ENCODE results near the gene OCA2.
"Not testable (repeated sequence)": the region's sequence is repeated elsewhere in the genome, so short reads cannot be mapped to it uniquely, and the experiment has no call there.

Gene OCA2

DNA sequence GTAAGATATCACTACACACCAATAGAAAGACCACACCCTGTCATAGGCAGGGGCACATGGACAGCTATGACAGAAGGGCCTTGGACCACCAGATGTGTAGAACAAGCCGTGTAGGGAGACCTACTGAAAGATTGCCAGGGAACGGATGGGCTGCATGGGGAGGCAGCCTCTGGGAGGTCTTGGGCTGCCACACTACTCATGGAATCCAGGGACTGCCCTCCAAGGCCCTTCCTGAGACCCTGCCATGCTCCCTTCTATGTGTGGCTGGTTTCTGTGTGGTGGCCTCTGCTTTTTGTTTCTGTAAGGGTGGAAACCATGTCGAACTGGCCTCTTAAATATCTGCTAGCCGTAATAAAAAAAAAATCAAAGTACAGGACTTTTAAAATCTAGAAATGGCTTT, 86.9 kb downstream of the OCA2 start:
- Histone ChIP-seq H3F3A (ENCODE audit: low read depth) (no peaks in the 10 kb centered on the region), H3K4me1 (ENCODE audit: insufficient read depth, low read length, poor library complexity, severe bottlenecking) (no peaks in the 10 kb centered on the region), H2AFZ (ENCODE audit: low read length) (no peak overlapping the region), H3K9ac (ENCODE audit: low read depth, low read length, poor library complexity, severe bottlenecking) (no peak overlapping the region), H3K4me2 (ENCODE audit: low read depth, low read length, poor library complexity, severe bottlenecking) (no peak overlapping the region), H4K20me1 (ENCODE audit: insufficient read depth, low read length, poor library complexity, severe bottlenecking) (no peaks in the 10 kb centered on the region), H3K9me2 (replicated peaks; ENCODE audit: low read depth, low read length) (no peaks in the 10 kb centered on the region), H3K27me3 (ENCODE audit: insufficient read depth, low read length, poor library complexity, severe bottlenecking) (no peaks in the 10 kb centered on the region), H3K79me2 (ENCODE audit: insufficient read depth, low read length) (no peaks in the 10 kb centered on the region), H3K9me3 (ENCODE audit: insufficient read depth, low read depth, low read length) (no peaks in the 10 kb centered on the region), H3K36me3 (ENCODE audit: insufficient read depth, low read length) (no peaks in the 10 kb centered on the region), H3K4me3 (ENCODE audit: low read length, poor library complexity, severe bottlenecking) (no peak overlapping the region)
- TF ChIP-seq, protein P1, sequence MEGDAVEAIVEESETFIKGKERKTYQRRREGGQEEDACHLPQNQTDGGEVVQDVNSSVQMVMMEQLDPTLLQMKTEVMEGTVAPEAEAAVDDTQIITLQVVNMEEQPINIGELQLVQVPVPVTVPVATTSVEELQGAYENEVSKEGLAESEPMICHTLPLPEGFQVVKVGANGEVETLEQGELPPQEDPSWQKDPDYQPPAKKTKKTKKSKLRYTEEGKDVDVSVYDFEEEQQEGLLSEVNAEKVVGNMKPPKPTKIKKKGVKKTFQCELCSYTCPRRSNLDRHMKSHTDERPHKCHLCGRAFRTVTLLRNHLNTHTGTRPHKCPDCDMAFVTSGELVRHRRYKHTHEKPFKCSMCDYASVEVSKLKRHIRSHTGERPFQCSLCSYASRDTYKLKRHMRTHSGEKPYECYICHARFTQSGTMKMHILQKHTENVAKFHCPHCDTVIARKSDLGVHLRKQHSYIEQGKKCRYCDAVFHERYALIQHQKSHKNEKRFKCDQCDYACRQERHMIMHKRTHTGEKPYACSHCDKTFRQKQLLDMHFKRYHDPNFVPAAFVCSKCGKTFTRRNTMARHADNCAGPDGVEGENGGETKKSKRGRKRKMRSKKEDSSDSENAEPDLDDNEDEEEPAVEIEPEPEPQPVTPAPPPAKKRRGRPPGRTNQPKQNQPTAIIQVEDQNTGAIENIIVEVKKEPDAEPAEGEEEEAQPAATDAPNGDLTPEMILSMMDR (conservative IDR thresholded peaks at IDR 0.05; ENCODE audit: low read length) = no peak
- no peak for TF ChIP-seq EZH2phosphoT487 (IDR thresholded peaks at IDR 0.05; ENCODE audit: borderline replicate concordance)

DNA sequence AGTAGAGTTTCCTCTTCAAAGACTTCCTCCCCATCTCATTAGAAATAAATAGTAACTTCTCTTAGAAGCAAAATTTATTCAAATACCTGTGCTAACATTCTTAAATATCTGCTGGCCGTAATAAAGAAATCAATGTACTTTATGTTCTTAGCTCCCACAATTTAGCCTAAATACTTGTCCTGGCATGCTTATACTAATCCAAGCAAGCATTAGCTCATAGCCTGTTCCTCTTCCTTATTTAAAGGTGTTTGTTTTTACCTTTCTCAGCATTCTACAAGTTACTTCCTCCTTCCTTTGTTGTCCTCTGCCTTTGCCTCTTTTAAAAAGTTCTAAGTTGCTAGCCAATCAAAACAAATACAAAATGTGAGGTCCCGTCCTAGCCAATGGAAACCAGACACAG, 90.9 kb downstream of the OCA2 start:
- not testable (repeated sequence) for H3K36me3 ChIP-seq (ENCODE audit: insufficient read depth, low read length); H3K9me3 ChIP-seq (ENCODE audit: insufficient read depth, low read depth, low read length); H3K79me2 ChIP-seq (ENCODE audit: insufficient read depth, low read length); H3K4me3 ChIP-seq (ENCODE audit: low read length, poor library complexity, severe bottlenecking); H3K4me2 ChIP-seq (ENCODE audit: low read depth, low read length, poor library complexity, severe bottlenecking); H4K20me1 ChIP-seq (ENCODE audit: insufficient read depth, low read length, poor library complexity, severe bottlenecking); H3K4me1 ChIP-seq (ENCODE audit: insufficient read depth, low read length, poor library complexity, severe bottlenecking); H3K9me2 ChIP-seq (replicated peaks; ENCODE audit: low read depth, low read length); H3K27me3 ChIP-seq (ENCODE audit: insufficient read depth, low read length, poor library complexity, severe bottlenecking); H2AFZ ChIP-seq (ENCODE audit: low read length); H3K9ac ChIP-seq (ENCODE audit: low read depth, low read length, poor library complexity, severe bottlenecking); H3F3A ChIP-seq (ENCODE audit: low read depth)

DNA sequence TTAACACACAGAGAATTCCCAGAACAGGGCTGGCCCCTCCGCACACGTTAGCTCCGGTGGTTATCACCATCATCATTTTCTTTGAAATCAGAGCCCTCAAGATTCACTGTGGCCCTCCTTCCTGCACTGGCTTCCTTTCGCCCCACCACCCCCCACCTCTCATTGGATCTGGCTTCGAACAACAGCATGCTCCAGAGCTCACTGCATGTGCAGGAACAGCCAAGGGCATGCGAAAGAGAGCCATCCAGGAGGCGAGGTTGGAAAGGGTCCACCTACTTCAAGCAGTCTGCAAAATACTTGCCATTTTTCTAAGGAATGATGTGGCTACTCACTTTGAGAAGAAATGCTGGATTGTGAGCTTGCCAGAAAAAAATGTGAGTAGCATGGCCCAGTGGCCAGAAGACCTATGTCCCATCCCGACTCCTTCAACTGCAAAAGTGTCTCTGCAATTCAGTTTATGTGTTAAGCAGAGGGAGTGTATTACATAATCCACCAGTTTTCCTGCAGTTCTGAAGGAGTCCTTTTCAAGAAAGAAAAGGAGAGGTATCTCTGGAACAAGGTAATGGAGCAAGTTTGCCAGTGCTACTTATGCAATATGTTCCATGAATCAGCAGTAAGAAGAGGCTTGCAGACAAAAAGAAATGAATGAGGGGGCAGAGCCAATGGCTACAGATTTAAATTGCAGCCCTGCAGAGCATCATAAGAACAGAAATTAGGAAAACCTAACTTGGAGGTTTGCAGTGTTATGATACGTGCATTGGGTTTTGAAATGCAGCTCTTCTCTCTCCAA, 92.8 kb downstream of the OCA2 start:
- Histone ChIP-seq H3K4me1 (ENCODE audit: insufficient read depth, low read length, poor library complexity, severe bottlenecking) (no peaks in the 10 kb centered on the region), H3K9me2 (replicated peaks; ENCODE audit: low read depth, low read length) (no peaks in the 10 kb centered on the region), H2AFZ (ENCODE audit: low read length) (no peak overlapping the region), H3K4me2 (ENCODE audit: low read depth, low read length, poor library complexity, severe bottlenecking) (no peak overlapping the region), H3K9ac (ENCODE audit: low read depth, low read length, poor library complexity, severe bottlenecking) (no peak overlapping the region), H3K27me3 (ENCODE audit: insufficient read depth, low read length, poor library complexity, severe bottlenecking) (no peaks in the 10 kb centered on the region), H3K79me2 (ENCODE audit: insufficient read depth, low read length) (no peaks in the 10 kb centered on the region), H3F3A (ENCODE audit: low read depth) (no peaks in the 10 kb centered on the region), H3K9me3 (ENCODE audit: insufficient read depth, low read depth, low read length) (no peaks in the 10 kb centered on the region), H4K20me1 (ENCODE audit: insufficient read depth, low read length, poor library complexity, severe bottlenecking) (no peaks in the 10 kb centered on the region), H3K4me3 (ENCODE audit: low read length, poor library complexity, severe bottlenecking) (no peak overlapping the region), H3K36me3 (ENCODE audit: insufficient read depth, low read length) (no peaks in the 10 kb centered on the region)
- TF ChIP-seq EZH2phosphoT487 (IDR thresholded peaks at IDR 0.05; ENCODE audit: borderline replicate concordance) = no peak
- TF ChIP-seq, protein P1 (conservative IDR thresholded peaks at IDR 0.05; ENCODE audit: low read length) = no peak

DNA sequence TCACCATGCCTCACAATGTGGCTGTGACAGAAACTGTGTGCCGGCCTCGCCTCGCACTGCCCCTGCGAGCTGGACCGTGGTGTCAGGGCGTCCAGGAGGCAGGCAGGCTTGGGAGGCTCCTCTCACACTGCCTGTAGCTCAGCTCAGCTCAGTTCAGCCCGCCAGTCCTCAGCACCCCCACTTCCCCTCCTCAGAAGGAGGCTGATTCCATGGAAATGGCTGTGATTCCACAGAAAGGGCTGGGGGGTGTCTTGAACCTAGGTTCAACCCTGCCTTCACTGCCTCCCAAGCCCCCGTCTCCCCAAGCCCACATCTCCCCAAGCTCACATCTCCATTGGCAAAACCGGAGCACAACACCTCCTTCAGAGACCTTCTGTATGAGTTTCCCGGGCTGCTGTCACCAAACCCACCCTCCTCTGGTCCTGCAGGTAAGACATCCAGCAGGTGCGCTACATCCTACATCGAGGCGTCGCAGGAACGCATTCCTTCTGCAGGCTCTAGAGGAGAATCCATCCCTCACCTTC, 94.0 kb downstream of the OCA2 start:
- H3K4me3 ChIP-seq (ENCODE audit: low read length, poor library complexity, severe bottlenecking) = no peak overlapping the region
- no peak overlapping the region for H3K4me2 ChIP-seq (ENCODE audit: low read depth, low read length, poor library complexity, severe bottlenecking)
- no peaks in the 10 kb centered on the region for H3K9me3 ChIP-seq (ENCODE audit: insufficient read depth, low read depth, low read length)
- H4K20me1 ChIP-seq (ENCODE audit: insufficient read depth, low read length, poor library complexity, severe bottlenecking) = no peaks in the 10 kb centered on the region
- no peak overlapping the region for H2AFZ ChIP-seq (ENCODE audit: low read length)
- H3K27me3 ChIP-seq (ENCODE audit: insufficient read depth, low read length, poor library complexity, severe bottlenecking) = no peaks in the 10 kb centered on the region
- H3K36me3 ChIP-seq (ENCODE audit: insufficient read depth, low read length) = no peaks in the 10 kb centered on the region
- H3K9ac ChIP-seq (ENCODE audit: low read depth, low read length, poor library complexity, severe bottlenecking) = no peak overlapping the region
- no peaks in the 10 kb centered on the region for H3K4me1 ChIP-seq (ENCODE audit: insufficient read depth, low read length, poor library complexity, severe bottlenecking)
- H3K79me2 ChIP-seq (ENCODE audit: insufficient read depth, low read length) = no peaks in the 10 kb centered on the region
- no peaks in the 10 kb centered on the region for H3K9me2 ChIP-seq (replicated peaks; ENCODE audit: low read depth, low read length)
- no peak for TF ChIP-seq EZH2phosphoT487 (IDR thresholded peaks at IDR 0.05; ENCODE audit: borderline replicate concordance)
- TF ChIP-seq, protein P1 (conservative IDR thresholded peaks at IDR 0.05; ENCODE audit: low read length) = no peak
- H3F3A ChIP-seq (ENCODE audit: low read depth) = no peaks in the 10 kb centered on the region

Data from Loucy (cell line).